K562 (cell line): Measurements from ENCODE around the gene ASPHD2. TPM values are rescaled to one million over a fixed set of nuclear protein-coding genes. Genes with fewer than 3 reads are reported as not detected.

Experiments used
- ATAC-seq: fragments of 200-7000 bp; cut with Tn5 transposase; 3 replicates; pipeline ENCODE4 v1.9.1; 2020; ENCODE audit warnings: moderate library complexity
- BruUV-seq: library from RNA; stranded (reverse); fragments of 400-500 nt; replicated peaks from 2 replicates; lab custom pipeline; 2021; lab: Mats Ljungman, UMichigan
- CTCF ChIA-PET: fragments of 300-600 bp; formaldehyde crosslinking; extraction: SDS; loops from one replicate; lab custom pipeline; 2021; ENCODE audit warnings: low intra/inter-chr PET ratio; lab: Yijun Ruan, JAX
- POLR2A ChIA-PET: fragments of 300-600, 350-650 bp; sonication (Branson Sonifier 250); formaldehyde crosslinking; extraction: SDS; loops from one replicate; lab custom pipeline; 2021; ENCODE audit warnings: antibody characterized with exemption, inconsistent platforms; lab: Yijun Ruan, JAX
- DNase-seq, 4 experiments: peaks; one replicate each; pipeline versions ENCODE4 v3.0.0 to v3.0.0-alpha.2; 2011 to 2018; ENCODE audit warnings: low spot score in 3 of 4, mixed read lengths in 3 of 4; ENCODE audit errors: extremely low read depth in 1 of 4
- FAIRE-seq: peaks from 2 replicates; lab custom pipeline; 2011; peaks lifted over from hg19 to GRCh38; lab: Jason Lieb, UNC
- H2AFZ ChIP-seq: 2 replicates; pipeline ENCODE4 v1.6.0; 2011; ENCODE audit warnings: low read depth, low read length, control low read depth, inconsistent platforms
- H3K27ac ChIP-seq: fragments of 200-600 bp; 3 replicates; pipeline ENCODE4 v1.8.0; 2011; ENCODE audit warnings: low read depth, mild to moderate bottlenecking, control low read depth, inconsistent platforms, low read length, moderate library complexity, mixed read lengths; ENCODE audit errors: extremely low read depth
- H3K27me3 ChIP-seq, 2 experiments: fragments of 300-600 bp in 1 of 2; 2 replicates in 1 of 2; 3 replicates in 1 of 2; pipeline versions ENCODE4 v1.6.0 to v1.8.0; 2011; ENCODE audit warnings: inconsistent platforms in 2 of 2, low read length in 2 of 2, mild to moderate bottlenecking in 1 of 2, mixed read lengths in 1 of 2, moderate library complexity in 1 of 2; ENCODE audit not compliant: control insufficient read depth in 2 of 2, insufficient read depth in 2 of 2
- H3K36me3 ChIP-seq: fragments of 300-600 bp; 3 replicates; pipeline ENCODE4 v1.8.0; 2011; ENCODE audit warnings: mild to moderate bottlenecking, low read length, inconsistent platforms; ENCODE audit not compliant: control insufficient read depth, insufficient read depth
- H3K4me1 ChIP-seq, 2 experiments: fragments of 200-600 bp in 1 of 2; replicated peaks in 1 of 2; 2 replicates in 1 of 2; 3 replicates in 1 of 2; pipeline versions ENCODE4 v1.5.1 to v1.8.0; 2011; ENCODE audit warnings: inconsistent platforms in 2 of 2, low read length in 2 of 2, mild to moderate bottlenecking in 1 of 2, mixed read lengths in 1 of 2, moderate library complexity in 1 of 2; ENCODE audit not compliant: control insufficient read depth in 2 of 2, insufficient read depth in 2 of 2
- H3K4me2 ChIP-seq: 2 replicates; pipeline ENCODE4 v1.6.1; 2011; ENCODE audit warnings: low read length, control low read depth, inconsistent platforms, mixed read lengths; ENCODE audit not compliant: insufficient read depth
- H3K4me3 ChIP-seq: fragments of 200-600 bp; sonication (generic), shearing (Covaris generic); 2 replicates; pipeline ENCODE4 v1.5.1; 2016; ENCODE audit warnings: control low read depth, inconsistent platforms
- H3K79me2 ChIP-seq: fragments of 200-600 bp; 3 replicates; pipeline ENCODE4 v1.8.0; 2011; ENCODE audit warnings: low read length, inconsistent platforms; ENCODE audit not compliant: control insufficient read depth, insufficient read depth
- H3K9ac ChIP-seq, 2 experiments: 2 replicates each; pipeline versions ENCODE4 v1.6.0 to v1.6.1; 2011; ENCODE audit warnings: low read depth in 2 of 2, low read length in 2 of 2, control low read depth in 1 of 2, inconsistent platforms in 1 of 2, mild to moderate bottlenecking in 1 of 2, mixed read lengths in 1 of 2; ENCODE audit not compliant: insufficient read depth in 1 of 2
- H3K9me1 ChIP-seq: one replicate; pipeline ENCODE4 v1.6.0; 2011; ENCODE audit warnings: inconsistent platforms, mild to moderate bottlenecking, low read length, moderate library complexity; ENCODE audit not compliant: control insufficient read depth, insufficient read depth
- H3K9me3 ChIP-seq: replicated peaks from 2 replicates; pipeline ENCODE4 v1.5.1; 2011; ENCODE audit warnings: low read depth, low read length, inconsistent platforms; ENCODE audit not compliant: control insufficient read depth, insufficient read depth
- H4K20me1 ChIP-seq: replicated peaks from 2 replicates; pipeline ENCODE4 v1.6.1; 2011; ENCODE audit warnings: low read length, inconsistent platforms, mixed read lengths; ENCODE audit not compliant: control insufficient read depth, insufficient read depth
- BACH1 ChIP-seq: fragments of 200-800 bp; sonication (Bioruptor generic); IDR thresholded peaks from 2 replicates; pipeline ENCODE4 v1.6.1; 2016; ENCODE audit warnings: missing genetic modification characterization, missing compliant biosample characterization
- EHMT2 ChIP-seq: fragments of 450-650 bp; IDR thresholded peaks from 2 replicates; pipeline ENCODE4 v1.6.1; 2018; ENCODE audit warnings: antibody characterized with exemption
- EZH2 ChIP-seq: IDR thresholded peaks from 2 replicates; pipeline ENCODE4 v1.6.1; 2012; ENCODE audit warnings: low read depth, mild to moderate bottlenecking, inconsistent platforms, low read length, borderline replicate concordance
- FOXM1 ChIP-seq, 2 experiments: fragments of 450-650 bp in 1 of 2; sonication (generic) in 1 of 2; formaldehyde crosslinking in 1 of 2; IDR thresholded peaks; 2 replicates each; pipeline versions ENCODE4 v1.6.1 to v1.9.0; 2017 to 2022; ENCODE audit warnings: low read depth in 2 of 2, mild to moderate bottlenecking in 2 of 2, missing genetic modification reagents in 1 of 2, moderate library complexity in 1 of 2
- NFATC3 ChIP-seq: fragments of 450-650 bp; IDR thresholded peaks from 2 replicates; pipeline ENCODE4 v1.6.1; 2017; ENCODE audit warnings: mild to moderate bottlenecking
- NR1H2 ChIP-seq: sonication (generic); formaldehyde crosslinking; IDR thresholded peaks from 2 replicates; pipeline ENCODE4 v1.4.0; 2020; ENCODE audit warnings: mild to moderate bottlenecking, missing genetic modification reagents
- SNRNP70 ChIP-seq: fragments of 200-400 bp; formaldehyde crosslinking; optimal IDR thresholded peaks from 2 replicates; pipeline ENCODE3; 2017; ENCODE audit warnings: low read depth, low read length
- SP2 ChIP-seq: IDR thresholded peaks from 2 replicates; pipeline ENCODE4 v1.6.1; 2011; ENCODE audit warnings: mild to moderate bottlenecking, low read depth, low read length, moderate library complexity; ENCODE audit not compliant: poor library complexity, severe bottlenecking; ENCODE audit errors: extremely low read depth
- STAG1 ChIP-seq: sonication (generic); formaldehyde crosslinking; IDR thresholded peaks from 2 replicates; pipeline ENCODE4 v1.5.0; 2020; ENCODE audit warnings: missing genetic modification reagents, borderline replicate concordance
- TRIM25 ChIP-seq: fragments of 450-650 bp; IDR thresholded peaks from 2 replicates; pipeline ENCODE4 v1.7.0; 2016; ENCODE audit warnings: borderline replicate concordance
- XRCC5 ChIP-seq: fragments of 200-400 bp; formaldehyde crosslinking; IDR thresholded peaks from 2 replicates; pipeline ENCODE4 v1.6.1; 2017; ENCODE audit warnings: low read depth, mild to moderate bottlenecking, low read length
- ZNF740 ChIP-seq, 3 experiments: fragments of 200-800 bp in 1 of 3; sonication (Bioruptor generic) in 1 of 3; sonication (generic) in 1 of 3; formaldehyde crosslinking in 1 of 3; IDR thresholded peaks; 2 replicates each; pipeline versions ENCODE4 v1.6.1 to v1.8.0; 2016 to 2022; ENCODE audit warnings: mild to moderate bottlenecking in 2 of 3, missing compliant biosample characterization in 2 of 3, missing genetic modification characterization in 2 of 3, missing genetic modification reagents in 1 of 3
- ZNF77 ChIP-seq: fragments of 250-450 bp; sonication (Bioruptor Pico); IDR thresholded peaks from 2 replicates; pipeline ENCODE4 v1.5.0; 2020
- ZZZ3 ChIP-seq: fragments of 450-650 bp; IDR thresholded peaks from 2 replicates; pipeline ENCODE4 v1.6.1; 2016; ENCODE audit warnings: antibody characterized with exemption, mild to moderate bottlenecking, moderate library complexity
- WGBS: fragments of 100-300 bp; shearing (Covaris generic); methylation state at CpG from one replicate; pipeline ENCODE4 v1.1.6; 2016; ENCODE audit warnings: low coverage, mixed read lengths; ENCODE audit not compliant: insufficient coverage; ENCODE audit errors: missing lambda C conversion rate; 5-methylcytosine and 5-hydroxymethylcytosine counted together
- in situ Hi-C: fragments of 300-500 bp; cut with MboI; formaldehyde crosslinking; loops from 4 replicates; pipeline ENCODE4 v1.15.0; 2018; ENCODE audit warnings: inconsistent platforms, mixed read lengths
- intact Hi-C: fragments of 100-400 bp; cut with micrococcal nuclease; formaldehyde crosslinking; loops from 2 replicates; pipeline ENCODE4 v1.14.2; 2022
- polyA plus RNA-seq, 8 experiments: library from polyadenylated mRNA; depleted of rRNA in 4 of 8; stranded (reverse) in 5 of 8; unstranded in 3 of 8; fragments of >200 nt; fragmentation: Nextera tagmentation in 2 of 8; fragmentation: Illumina TruSeq in 1 of 8; extraction: Ambion mirVana in 2 of 8; extraction: Trizol in 1 of 8; gene quantifications; 2 replicates each; pipeline versions ENCODE4 v1.2.1 to v1.2.3, GENCODE V29; 2011 to 2014; ENCODE audit warnings: inconsistent platforms in 1 of 8, missing spikeins in 1 of 8
- total RNA-seq, 7 experiments: library from RNA; depleted of rRNA in 6 of 7; stranded (reverse); fragments of >200 nt in 6 of 7; fragmentation: Illumina TruSeq in 2 of 7; extraction: Trizol in 2 of 7; gene quantifications; 2 replicates each; pipeline versions ENCODE4 v1.2.1 to v1.2.3, GENCODE V29; 2011 to 2021; ENCODE audit warnings: low replicate concordance in 1 of 7
- TF ChIP-seq, protein P1 (sequence below): fragments of 450-650 bp; formaldehyde crosslinking; IDR thresholded peaks from 2 replicates; pipeline ENCODE4 v1.4.0; 2020; ENCODE audit warnings: mild to moderate bottlenecking, moderate library complexity

ASPHD2 gene
- total and polyA plus RNA-seq, 9 of the 15 experiments (the other 6 are each of a cell fraction or from before 2014, with no cell fraction given) = 0.18 to 0.64 (median 0.36) TPM

DNA sequence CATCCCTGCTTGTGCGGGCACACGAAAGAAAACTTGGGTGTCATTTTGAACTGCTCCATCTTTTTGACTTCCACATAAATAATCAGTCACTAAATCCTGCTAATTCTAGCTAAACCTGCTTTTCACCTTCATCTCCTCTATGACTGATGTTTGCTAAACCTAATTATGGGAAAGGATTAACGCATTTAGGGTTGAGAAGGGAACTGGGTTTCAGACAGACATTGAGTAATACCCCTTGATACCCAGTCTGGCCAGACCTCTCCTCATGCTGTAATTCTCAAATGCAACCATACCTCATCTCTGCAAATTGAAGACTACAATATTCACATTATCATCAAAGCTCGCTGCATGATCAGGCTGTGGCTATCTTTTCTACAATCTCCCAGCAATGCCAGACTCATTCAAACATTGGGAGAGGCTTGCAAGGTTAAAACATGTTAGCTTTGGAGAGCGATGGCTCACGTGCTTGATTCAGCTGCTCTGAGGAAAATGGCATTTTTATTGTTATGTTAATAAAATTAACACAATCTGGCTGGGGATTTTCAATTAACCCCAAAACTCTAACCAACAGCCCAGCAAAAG lies 52.1 kb downstream of the ASPHD2 start (continued):
- no peak for TF ChIP-seq SP2
- no peak for TF ChIP-seq ZNF77 (CRISPR knock-in tag)
- TF ChIP-seq BACH1 = no peak
- no peak for TF ChIP-seq FOXM1 (IDR thresholded peaks at IDR 0.05; ENCODE audit: low read depth)
- TF ChIP-seq FOXM1 (CRISPR knock-in tag; IDR thresholded peaks at IDR 0.05; ENCODE audit: low read depth) = no peak
- no peak for TF ChIP-seq NFATC3
- no peak for TF ChIP-seq ZZZ3
- TF ChIP-seq XRCC5 = no peak

- no peak for FAIRE-seq
- Histone ChIP-seq H3K79me2 (peaks cover 98% of the 10 kb centered on the region), H3K4me2 (peak overlapping the region; percentile 97)
- no peak for TF ChIP-seq NR1H2 (CRISPR knock-in tag)
- no peak for TF ChIP-seq EZH2
- no peak for TF ChIP-seq EHMT2
- no peak for TF ChIP-seq STAG1 (CRISPR knock-in tag)
- TF ChIP-seq TRIM25 = no peak
- TF ChIP-seq ZZZ3 = no peak
- TF ChIP-seq, protein P1, sequence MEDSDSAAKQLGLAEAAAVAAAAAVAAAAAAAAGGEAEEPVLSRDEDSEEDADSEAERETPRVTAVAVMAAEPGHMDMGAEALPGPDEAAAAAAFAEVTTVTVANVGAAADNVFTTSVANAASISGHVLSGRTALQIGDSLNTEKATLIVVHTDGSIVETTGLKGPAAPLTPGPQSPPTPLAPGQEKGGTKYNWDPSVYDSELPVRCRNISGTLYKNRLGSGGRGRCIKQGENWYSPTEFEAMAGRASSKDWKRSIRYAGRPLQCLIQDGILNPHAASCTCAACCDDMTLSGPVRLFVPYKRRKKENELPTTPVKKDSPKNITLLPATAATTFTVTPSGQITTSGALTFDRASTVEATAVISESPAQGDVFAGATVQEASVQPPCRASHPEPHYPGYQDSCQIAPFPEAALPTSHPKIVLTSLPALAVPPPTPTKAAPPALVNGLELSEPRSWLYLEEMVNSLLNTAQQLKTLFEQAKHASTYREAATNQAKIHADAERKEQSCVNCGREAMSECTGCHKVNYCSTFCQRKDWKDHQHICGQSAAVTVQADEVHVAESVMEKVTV (CRISPR knock-in tag) = no peak
- TF ChIP-seq ZNF740 (CRISPR knock-in tag; IDR thresholded peaks at IDR 0.05) = no peak
- no peak for TF ChIP-seq ZNF740 (tag; IDR thresholded peaks at IDR 0.05)
- no peak for TF ChIP-seq SNRNP70
These were observed 52.6 kb downstream of the ASPHD2 start for GRCh38 chr22:26481694-26482093.

More at GRCh38 chr22:26481694-26482093, 52.6 kb downstream of the ASPHD2 start:
- H2AFZ ChIP-seq = 0 out of 2 replicates have a peak overlapping the region, but pooled peaks have one; percentile 3
- no TSS peak for BruUV-seq
- no peak for DNase-seq
- ChIA-PET CTCF (no interaction called here), POLR2A (interaction anchor here (0.9 to 4.5 kb wide), 6 partner anchors 11 to 116 kb away, joined by 3 to 35 read pairs (median 4); no protein-coding TSS in a partner anchor)
- H3K9me3 ChIP-seq = no peaks in the 10 kb centered on the region
- H3K27me3 ChIP-seq = no peaks in the 10 kb centered on the region
- H3K27ac ChIP-seq = peak overlapping the region; percentile 86
- H3K36me3 ChIP-seq = peaks cover 37% of the 10 kb centered on the region; the same call in 2 of the 3 replicates
- ATAC-seq = no peak
- H3K9ac ChIP-seq = peak overlapping the region; percentile 71 to 72; a peak in 3 of 4 replicates
- in situ Hi-C loops (no loop called here), intact Hi-C loops (loop anchor here (10.0 kb wide), 1 partner anchor 103 kb away; no protein-coding TSS in a partner anchor)
- peak overlapping the region; percentile 89 for H3K4me3 ChIP-seq
- 8% methylated on average over 4 of the region's 4 CpGs for WGBS
- H3K4me1 ChIP-seq = peaks cover 14 to 52% of the 10 kb centered on the region in 2 experiments; a peak in 4 of 5 replicates
- no peaks in the 10 kb centered on the region for H4K20me1 ChIP-seq
- H3K9me1 ChIP-seq = no peaks in the 10 kb centered on the region
